ENCODE results near the gene ZSCAN12.

The ZSCAN12 gene

DNA sequence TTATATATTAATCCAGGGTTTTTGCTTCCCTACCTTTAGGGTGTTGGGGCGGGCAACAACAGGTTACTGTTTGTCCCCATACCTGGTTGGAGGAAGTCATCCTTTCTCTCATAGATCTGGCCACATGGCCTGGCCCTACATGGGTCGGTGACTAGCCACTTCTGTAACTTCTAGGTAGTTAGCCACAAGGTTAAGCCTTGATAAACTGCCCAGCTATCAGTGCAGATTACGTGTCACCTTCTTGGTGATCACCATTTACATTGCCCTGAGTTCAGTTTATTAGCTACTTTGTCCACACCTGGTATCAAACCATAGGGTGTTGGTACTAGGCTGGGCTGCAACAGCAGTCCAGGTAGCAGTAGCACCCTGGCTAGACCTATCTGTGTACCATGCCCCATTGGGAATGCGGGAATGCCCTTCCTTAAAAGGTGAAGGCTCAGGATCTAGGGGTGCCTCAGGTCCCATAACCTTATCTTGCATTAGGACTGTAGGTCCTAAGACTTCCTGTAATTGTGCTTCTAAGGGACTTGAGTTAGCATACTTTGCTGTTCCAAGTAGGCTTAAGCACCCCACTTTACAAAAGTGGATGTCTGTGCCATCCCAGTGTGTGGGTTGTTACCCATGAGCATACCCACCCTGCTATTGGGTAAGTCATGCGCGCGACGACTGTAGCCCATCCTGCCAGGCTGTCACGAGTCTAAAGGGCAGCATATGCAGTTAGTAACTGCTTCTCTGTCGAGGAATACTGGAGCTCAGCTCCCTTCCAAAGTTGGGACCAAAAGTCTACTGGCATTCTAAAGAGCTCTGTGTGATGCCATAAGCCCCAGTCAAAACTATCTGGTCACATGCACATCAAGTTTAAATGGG is 44.6 kb downstream of the ZSCAN12 start:
- H3K36me3 Mint-ChIP-seq, result peaks cover 18% of the 10 kb centered on the region
- DNase-seq, result no peak
- peak overlapping the region; percentile 90 for H3K4me3 Mint-ChIP-seq
- peak overlapping the region; percentile 49 for H3K27ac Mint-ChIP-seq
- H3K4me1 Mint-ChIP-seq, result peaks cover 46% of the 10 kb centered on the region
- peaks cover 4% of the 10 kb centered on the region for H3K27me3 Mint-ChIP-seq
- CTCF ChIA-PET, result interaction anchor here (1.0 to 2.7 kb wide), 13 partner anchors 9 to 535 kb away, joined by 3 to 16 read pairs (median 8); partner anchors contain the start of genes ZKSCAN8 and ZSCAN16
- H3K9me3 Mint-ChIP-seq, result peaks cover 6% of the 10 kb centered on the region

DNA sequence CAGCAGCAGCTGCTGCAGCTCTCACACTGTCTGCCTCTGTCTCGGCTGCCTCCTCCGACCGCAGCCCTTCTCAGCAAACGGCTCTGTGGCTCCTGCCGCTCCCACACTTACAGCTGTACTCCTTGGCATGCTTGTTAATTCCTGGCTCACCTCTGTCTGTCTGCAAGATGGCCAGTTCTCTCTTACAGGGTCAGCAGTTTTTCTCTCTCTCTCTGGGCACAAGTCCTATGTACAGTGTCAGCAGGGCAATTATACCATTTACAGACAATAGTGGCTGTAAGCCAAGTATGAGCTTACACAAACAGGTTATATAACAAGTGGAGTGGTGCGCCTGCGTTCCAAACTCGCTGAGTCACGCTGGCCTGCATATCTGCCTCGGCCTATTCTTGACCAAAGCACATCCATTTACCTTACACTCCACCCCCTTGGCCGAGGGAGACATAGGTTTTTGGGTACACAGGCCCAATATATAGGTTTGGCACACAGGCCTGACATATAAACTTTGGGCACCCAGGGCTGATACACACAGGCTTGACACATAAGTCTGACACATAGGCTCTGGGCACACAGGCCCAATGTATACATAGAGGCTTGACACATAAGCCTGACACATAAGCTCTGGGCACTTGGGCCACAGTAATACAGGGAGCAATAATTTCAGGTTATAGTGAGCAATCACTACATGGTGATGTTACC is 45.4 kb downstream of the ZSCAN12 start:
- Mint-ChIP-seq H3K27me3 (peaks cover 8% of the 10 kb centered on the region), H3K36me3 (peaks cover 19% of the 10 kb centered on the region), H3K27ac (no peak overlapping the region), H3K9me3 (peaks cover 6% of the 10 kb centered on the region), H3K4me3 (no peak overlapping the region), H3K4me1 (peaks cover 51% of the 10 kb centered on the region)
- no peak for DNase-seq
- CTCF ChIA-PET, result interaction anchor here (1.4 to 2.7 kb wide), 3 partner anchors 188 to 458 kb away, joined by 3 to 16 read pairs (median 16); partner anchors contain the start of gene ZKSCAN8

DNA sequence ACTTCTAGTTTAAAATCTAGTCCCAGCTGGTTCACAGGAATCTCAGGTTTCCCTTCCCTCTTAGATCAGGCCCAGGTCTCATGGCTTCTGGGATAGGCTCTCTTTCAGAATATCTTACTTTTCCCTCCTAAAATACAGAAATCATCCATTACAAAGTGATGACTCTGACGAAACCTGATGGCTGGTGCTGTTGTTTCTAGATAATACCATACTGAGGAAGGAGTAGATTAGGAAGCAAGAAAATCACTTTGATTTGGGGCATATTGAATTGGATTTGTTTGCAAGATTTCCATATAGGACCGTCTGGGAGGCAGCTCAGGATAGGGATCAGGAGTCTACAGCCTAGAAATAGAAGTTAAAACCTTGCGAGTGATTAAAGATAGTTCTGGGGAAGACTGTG is 46.2 kb downstream of the ZSCAN12 start:
- H3K9me3 Mint-ChIP-seq, result peaks cover 6% of the 10 kb centered on the region
- peaks cover 8% of the 10 kb centered on the region for H3K27me3 Mint-ChIP-seq
- H3K4me1 Mint-ChIP-seq, result peaks cover 51% of the 10 kb centered on the region
- H3K4me3 Mint-ChIP-seq, result no peak overlapping the region
- DNase-seq, result no peak
- H3K27ac Mint-ChIP-seq, result no peak overlapping the region
- CTCF ChIA-PET, result no interaction called here
- H3K36me3 Mint-ChIP-seq, result peaks cover 19% of the 10 kb centered on the region

DNA sequence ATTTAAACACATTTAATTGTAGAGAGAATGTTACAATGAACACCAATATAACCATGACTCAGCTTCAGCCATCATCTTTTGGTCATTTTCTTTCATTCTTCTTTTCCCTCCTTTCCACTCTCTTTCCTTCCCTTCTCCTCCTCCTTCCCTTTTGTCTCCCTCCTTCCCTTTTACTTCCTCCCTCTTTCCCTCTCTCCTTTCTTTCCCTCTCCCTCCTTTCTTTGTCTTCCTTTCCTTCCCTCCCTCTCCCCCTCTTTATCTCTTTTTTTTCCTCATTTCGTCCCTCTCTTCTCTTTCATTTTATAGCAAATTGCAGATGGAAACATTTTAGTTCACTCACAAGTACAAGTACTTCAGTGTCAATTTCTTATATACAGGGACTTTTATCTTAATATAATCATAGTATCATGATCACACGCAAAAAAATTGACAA is 48.0 kb downstream of the ZSCAN12 start:
- H3K4me1 Mint-ChIP-seq, result peaks cover 46% of the 10 kb centered on the region
- CTCF ChIA-PET, result no interaction called here

DNA sequence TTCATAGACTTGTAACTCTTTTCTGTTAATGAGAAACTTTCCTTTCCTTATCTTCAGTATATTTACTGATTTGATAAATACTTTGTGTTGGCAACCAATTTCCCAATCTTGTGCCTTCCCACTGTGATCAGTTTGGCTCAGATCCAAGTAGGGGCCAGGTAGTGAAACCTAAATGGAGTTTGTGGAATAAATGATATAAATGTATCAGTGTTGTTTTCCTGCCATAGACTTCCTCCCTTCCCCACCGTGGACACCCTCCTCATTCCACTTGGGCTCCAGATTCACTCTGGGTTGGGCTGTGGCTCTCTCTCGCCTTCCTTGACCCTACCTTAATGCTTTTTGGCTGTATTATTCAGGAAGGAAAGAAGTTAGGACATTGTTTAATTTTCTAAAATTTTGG is 48.5 kb downstream of the ZSCAN12 start:
- DNase-seq, result no peak
- H3K27ac Mint-ChIP-seq, result peak overlapping the region; percentile 94
- H3K9me3 Mint-ChIP-seq, result peaks cover 6% of the 10 kb centered on the region
- peaks cover 21% of the 10 kb centered on the region for H3K27me3 Mint-ChIP-seq
- peaks cover 18% of the 10 kb centered on the region for H3K36me3 Mint-ChIP-seq
- CTCF ChIA-PET, result interaction anchor here (1.2 kb wide), 1 partner anchor 11 kb away, joined by 3 read pairs; no protein-coding TSS in a partner anchor
- peak overlapping the region; percentile 97 for H3K4me3 Mint-ChIP-seq
- H3K4me1 Mint-ChIP-seq, result peaks cover 42% of the 10 kb centered on the region

More for the DNA sequence above, 48.0 kb downstream of the ZSCAN12 start:
- Mint-ChIP-seq H3K9me3 (peaks cover 6% of the 10 kb centered on the region), H3K36me3 (peaks cover 18% of the 10 kb centered on the region), H3K4me3 (peak overlapping the region; percentile 16), H3K27me3 (peaks cover 17% of the 10 kb centered on the region), H3K27ac (no peak overlapping the region)
- no peak for DNase-seq

DNA sequence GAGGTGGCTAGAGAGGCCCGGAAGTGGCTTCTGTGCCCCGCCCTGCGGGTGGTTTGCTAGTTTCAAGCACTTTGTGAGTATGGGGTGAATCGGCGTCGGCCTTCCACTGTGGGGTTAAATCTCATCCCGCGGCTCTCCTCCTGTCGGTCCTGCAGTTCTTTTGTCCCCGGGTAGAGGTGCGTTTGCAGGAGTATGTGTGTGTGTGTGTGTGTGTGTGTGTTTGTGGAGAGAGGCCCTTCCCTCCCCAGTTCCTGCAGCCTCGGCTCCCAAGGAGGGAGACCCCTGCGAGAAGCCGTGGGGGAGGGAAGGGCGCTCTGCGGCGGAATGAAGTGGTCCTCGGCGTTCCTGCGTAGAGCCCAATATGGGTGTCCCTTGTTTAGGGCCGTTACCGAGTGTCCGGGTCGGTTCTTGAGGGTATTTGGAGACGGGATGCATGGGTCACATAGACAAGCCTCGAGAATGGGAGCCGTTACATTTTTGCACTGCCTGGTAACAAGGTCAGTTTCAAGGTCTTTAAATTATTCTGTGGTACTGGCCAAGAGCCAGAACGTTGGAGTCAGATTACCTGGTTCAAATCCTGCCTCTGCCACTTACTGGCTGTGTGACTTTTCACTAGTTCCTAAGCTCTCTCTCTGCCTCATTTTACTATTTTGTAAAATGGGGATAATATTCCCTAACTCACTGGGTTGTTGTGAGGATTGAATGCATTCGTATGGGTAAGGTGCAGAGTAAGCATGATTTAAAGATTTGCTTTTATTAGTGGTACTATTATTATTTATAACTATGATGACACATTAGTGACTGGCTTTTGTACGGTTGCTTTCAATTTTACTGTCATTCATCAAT is 49.4 kb downstream of the ZSCAN12 start, which contains the start of gene ZKSCAN3:
Gene ZKSCAN3, plus strand, starts transcription at position 56 of the 846 bp plus-strand sequence. CDS start 9,640 bp downstream, outside the sequence.
- peaks cover 34% of the 10 kb centered on the region for H3K4me1 Mint-ChIP-seq
- peak within 1 kb of the TSS; percentile 94 for H3K27ac Mint-ChIP-seq
- H3K9me3 Mint-ChIP-seq, result peaks cover 6% of the 10 kb centered on the region
- DNase-seq, result peak; percentile 92
- H3K36me3 Mint-ChIP-seq, result peaks cover 18% of the 10 kb centered on the region
- peak within 1 kb of the TSS; percentile 97 for H3K4me3 Mint-ChIP-seq
- CTCF ChIA-PET, result interaction anchor here (0.9 to 1.2 kb wide), 2 partner anchors 12 to 83 kb away, joined by 3 read pairs; partner anchors contain the start of gene ZSCAN26
- H3K27me3 Mint-ChIP-seq, result peaks cover 26% of the 10 kb centered on the region

DNA sequence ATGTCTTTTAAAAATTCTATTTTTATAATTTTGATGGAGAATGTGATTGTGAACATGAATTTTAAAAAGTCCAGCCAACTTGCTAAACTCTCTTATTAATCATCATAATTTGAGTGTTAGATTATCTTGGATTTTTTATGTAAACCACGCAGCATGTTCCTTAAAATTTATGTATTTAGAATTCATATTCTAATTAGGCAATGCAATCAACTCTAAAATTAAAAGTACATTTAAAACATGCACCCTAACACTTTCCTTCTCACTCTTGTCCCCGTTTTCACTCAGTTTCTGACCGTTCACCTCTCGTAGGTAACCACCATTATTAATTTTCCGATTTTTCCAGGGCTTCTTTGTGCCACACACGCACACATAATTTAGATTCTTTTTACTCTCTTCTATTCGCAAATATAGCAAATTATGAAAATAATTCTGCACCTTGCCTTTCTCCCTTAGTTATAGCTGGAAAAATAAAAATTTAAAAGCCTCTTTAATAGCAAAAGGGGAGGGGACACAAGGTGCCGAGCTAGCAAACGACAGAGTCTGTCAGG is 50.1 kb downstream of the ZSCAN12 start:
- peaks cover 6% of the 10 kb centered on the region for H3K9me3 Mint-ChIP-seq
- CTCF ChIA-PET, result interaction anchor here (0.9 kb wide), 1 partner anchor 82 kb away, joined by 3 read pairs; the partner anchor contains the start of gene ZSCAN26
- H3K36me3 Mint-ChIP-seq, result peaks cover 18% of the 10 kb centered on the region
- peak overlapping the region; percentile 94 for H3K27ac Mint-ChIP-seq
- peak overlapping the region; percentile 97 for H3K4me3 Mint-ChIP-seq
- no peak for DNase-seq
- H3K27me3 Mint-ChIP-seq, result peaks cover 33% of the 10 kb centered on the region
- peaks cover 34% of the 10 kb centered on the region for H3K4me1 Mint-ChIP-seq

DNA sequence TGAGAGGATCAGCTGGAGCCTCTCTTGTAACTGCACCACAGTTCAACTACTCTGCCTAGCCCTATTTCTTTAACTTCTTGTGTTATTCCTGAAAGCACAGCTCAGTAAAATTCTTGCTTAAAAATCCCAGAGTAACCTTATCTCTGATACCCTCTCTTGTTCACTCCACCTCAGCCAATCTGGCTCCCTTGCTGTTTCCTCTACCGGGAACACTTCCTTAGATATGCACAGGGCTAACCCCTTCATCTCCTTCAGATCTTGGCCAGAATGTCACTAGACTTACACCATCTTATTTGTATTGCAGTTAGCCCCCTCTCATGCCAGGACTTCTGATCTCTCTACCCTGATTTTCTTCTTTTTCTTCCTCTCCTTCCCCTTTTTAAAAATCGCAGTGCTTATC is 52.4 kb downstream of the ZSCAN12 start:
- Mint-ChIP-seq H3K27me3 (peaks cover 42% of the 10 kb centered on the region), H3K27ac (no peak overlapping the region), H3K9me3 (no peaks in the 10 kb centered on the region), H3K36me3 (peaks cover 9% of the 10 kb centered on the region), H3K4me1 (peaks cover 26% of the 10 kb centered on the region), H3K4me3 (no peak overlapping the region)
- CTCF ChIA-PET, result interaction anchor here (3.3 kb wide), 1 partner anchor 9 kb away, joined by 16 read pairs; no protein-coding TSS in a partner anchor
- DNase-seq, result no peak

DNA sequence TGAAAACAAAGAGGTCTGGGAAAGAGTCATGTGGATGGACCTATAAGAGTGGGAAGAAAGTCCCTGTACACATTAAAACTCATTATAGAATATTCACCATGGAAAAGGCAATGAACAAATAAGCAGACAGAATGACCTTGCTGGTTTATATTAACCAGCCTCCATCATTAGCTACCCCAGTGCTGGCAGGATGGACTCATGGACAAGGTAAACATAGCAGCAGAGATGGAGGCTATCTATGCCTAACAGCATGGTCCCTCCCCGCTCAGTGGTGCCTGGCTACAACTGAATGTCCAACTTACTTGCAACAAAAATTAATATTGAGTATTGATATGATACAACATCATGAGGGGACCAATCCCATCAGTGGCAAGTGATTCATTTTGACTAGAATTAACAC is 54.3 kb downstream of the ZSCAN12 start:
- no peak for DNase-seq
- H3K4me3 Mint-ChIP-seq, result no peak overlapping the region
- CTCF ChIA-PET, result interaction anchor here (3.3 kb wide), 1 partner anchor 10 kb away, joined by 16 read pairs; no protein-coding TSS in a partner anchor
- H3K27me3 Mint-ChIP-seq, result peaks cover 42% of the 10 kb centered on the region
- peaks cover 2% of the 10 kb centered on the region for H3K36me3 Mint-ChIP-seq
- H3K27ac Mint-ChIP-seq, result no peak overlapping the region
- H3K9me3 Mint-ChIP-seq, result peaks cover 10% of the 10 kb centered on the region
- H3K4me1 Mint-ChIP-seq, result peaks cover 8% of the 10 kb centered on the region

DNA sequence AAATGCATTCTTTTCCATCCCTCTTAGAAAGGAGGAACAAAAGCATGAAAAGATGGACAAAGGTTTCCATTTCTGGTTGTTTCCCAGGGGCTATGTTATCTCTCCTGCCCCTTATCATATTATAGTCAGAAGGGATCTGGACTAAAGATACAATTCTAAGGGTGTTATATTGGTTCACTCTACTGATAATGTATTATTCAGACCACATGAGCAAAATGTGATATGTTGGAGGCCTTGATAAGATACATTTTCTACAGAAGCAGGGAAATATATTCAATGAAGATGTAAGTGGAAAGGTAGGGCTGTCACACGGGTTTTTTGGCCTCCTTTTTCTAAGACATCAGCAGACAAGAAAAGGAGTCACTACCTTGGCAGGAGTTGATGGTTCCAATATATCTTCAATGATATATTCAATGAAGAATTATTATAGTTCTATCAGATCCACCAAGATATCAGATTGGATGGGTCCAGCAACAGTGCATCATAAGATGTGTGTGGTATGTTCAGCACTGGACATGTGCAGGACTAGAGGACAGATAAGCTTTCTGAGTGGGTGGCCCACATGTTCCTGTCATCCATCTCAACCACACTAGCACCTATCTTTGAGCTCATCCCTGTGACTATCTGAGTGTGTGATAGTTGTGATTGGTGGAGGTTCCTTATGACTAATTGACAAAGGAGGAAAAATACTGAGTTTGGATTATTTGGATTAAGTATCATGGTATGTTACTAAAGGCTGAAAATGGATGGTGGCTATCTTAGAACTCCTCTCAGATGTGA is 55.5 kb downstream of the ZSCAN12 start:
- Mint-ChIP-seq H3K4me3 (no peak overlapping the region), H3K4me1 (no peaks in the 10 kb centered on the region), H3K27ac (no peak overlapping the region), H3K36me3 (peaks cover 3% of the 10 kb centered on the region), H3K9me3 (peaks cover 16% of the 10 kb centered on the region), H3K27me3 (peaks cover 38% of the 10 kb centered on the region)
- DNase-seq, result no peak
- CTCF ChIA-PET, result interaction anchor here (3.3 kb wide), 1 partner anchor 12 kb away, joined by 16 read pairs; no protein-coding TSS in a partner anchor

DNA sequence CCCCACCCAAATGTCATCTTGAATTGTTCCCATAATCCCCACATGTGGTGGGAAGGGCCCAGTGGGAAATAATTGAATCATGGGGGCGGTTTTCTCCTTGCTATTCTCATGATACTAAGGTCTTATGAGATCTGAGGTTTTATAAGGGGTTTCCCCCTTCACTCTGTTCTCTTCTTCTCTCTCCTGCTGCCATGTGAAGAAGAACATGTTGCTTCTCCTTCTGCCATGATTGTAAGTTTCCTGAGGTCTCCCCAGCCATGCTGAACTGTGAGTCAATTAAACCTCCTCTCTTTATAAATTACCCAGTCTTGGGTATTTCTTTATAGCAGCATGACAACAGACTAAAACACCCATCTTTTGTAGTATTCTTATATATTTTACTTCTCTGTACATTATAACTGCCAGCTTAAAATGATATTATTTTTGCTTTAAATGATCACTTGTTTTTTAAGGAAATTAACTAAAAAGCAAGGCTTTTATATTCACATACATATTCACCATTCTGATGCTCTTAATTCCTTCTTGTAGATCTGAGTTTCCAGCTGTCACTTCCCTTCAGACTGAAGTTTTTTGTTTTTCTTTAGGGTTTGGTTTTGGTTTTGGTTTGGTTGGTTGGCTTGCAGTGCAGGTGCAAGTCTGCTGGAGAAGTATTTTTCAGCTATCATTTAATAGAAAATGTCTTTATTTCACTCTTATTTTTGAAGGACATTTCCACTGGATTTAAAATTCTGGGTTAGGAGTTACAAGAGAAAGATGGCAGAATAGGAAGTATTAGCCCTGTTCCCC is 59.0 kb downstream of the ZSCAN12 start:
- peaks cover 20% of the 10 kb centered on the region for H3K27me3 Mint-ChIP-seq
- no peaks in the 10 kb centered on the region for H3K4me1 Mint-ChIP-seq
- DNase-seq, result no peak
- H3K36me3 Mint-ChIP-seq, result peaks cover 3% of the 10 kb centered on the region
- CTCF ChIA-PET, result no interaction called here
- H3K9me3 Mint-ChIP-seq, result peaks cover 16% of the 10 kb centered on the region
- no peak overlapping the region for H3K4me3 Mint-ChIP-seq
- peak overlapping the region; percentile 7 for H3K27ac Mint-ChIP-seq

DNA sequence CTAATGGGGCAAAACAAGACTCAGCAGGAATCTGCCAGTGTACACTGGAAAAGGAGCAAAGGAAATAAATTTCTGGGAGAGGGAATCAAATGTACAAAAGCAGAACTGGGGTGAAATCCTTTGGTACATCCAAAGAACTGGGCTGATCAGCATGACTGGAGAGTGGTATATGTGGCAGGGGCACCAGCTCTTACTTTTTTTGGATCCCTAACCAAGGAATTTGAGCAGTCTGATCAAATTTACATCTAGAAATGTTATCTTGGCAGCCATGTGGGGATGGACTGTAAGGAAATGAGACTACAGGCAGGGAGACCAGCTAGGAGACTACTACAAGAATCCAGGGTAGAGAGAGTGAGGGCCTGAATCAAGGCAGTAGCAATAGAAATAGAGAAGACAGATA is 62.4 kb downstream of the ZSCAN12 start:
- H3K27ac Mint-ChIP-seq, result no peak overlapping the region
- no peak overlapping the region for H3K4me3 Mint-ChIP-seq
- peaks cover 3% of the 10 kb centered on the region for H3K36me3 Mint-ChIP-seq
- DNase-seq, result no peak
- CTCF ChIA-PET, result interaction anchor here (1.1 kb wide), 1 partner anchor 19 kb away, joined by 3 read pairs; no protein-coding TSS in a partner anchor
- peaks cover 18% of the 10 kb centered on the region for H3K9me3 Mint-ChIP-seq
- no peaks in the 10 kb centered on the region for H3K4me1 Mint-ChIP-seq
- peaks cover 4% of the 10 kb centered on the region for H3K27me3 Mint-ChIP-seq
